Measurements from ENCODE around the gene PAPSS1. TPM values are rescaled to one million over a fixed set of nuclear protein-coding genes. Genes with fewer than 3 reads are reported as not detected.

Gene PAPSS1
- total and polyA plus RNA-seq, 2 donors (not counting 3 experiments of a cell fraction or from before 2014, with no cell fraction given), result 69.6 to 77.2 TPM

GRCh38 chr4:107737450-107737849 is 17.4 kb upstream of the PAPSS1 start:
- no peaks in the 10 kb centered on the region for H3K36me3 ChIP-seq (ENCODE audit: control insufficient read depth in 2 of 2, extremely low read depth in 1 of 2, insufficient read depth in 2 of 2, low read length in 2 of 2)
- POLR2A ChIA-PET, result no interaction called here

DNA sequence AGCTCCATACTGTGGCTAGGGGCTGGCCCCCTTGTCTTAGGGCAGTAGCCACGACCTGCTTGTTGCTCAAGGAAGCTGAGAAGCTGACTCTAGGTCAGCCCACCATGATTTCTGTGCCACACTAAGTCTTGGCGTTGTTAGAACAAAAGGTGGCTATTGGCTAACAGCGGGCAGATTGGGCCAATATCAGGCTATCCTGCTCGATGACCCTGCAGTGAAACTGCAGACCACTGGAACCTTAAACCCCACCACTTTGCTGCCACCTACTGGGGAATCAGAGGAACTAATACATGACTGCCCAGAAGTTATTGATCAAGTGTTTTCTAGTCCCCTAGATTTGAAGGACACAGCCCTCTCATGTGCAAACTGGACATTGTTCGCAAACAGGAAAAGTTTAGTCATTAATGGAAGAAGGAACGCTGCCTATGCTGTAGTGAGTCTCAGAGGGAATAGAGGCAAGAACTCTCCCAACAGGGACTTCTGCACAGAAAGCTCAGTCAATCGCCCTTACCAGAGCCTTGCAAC is 17.0 kb upstream of the PAPSS1 start:
- peaks cover 6% of the 10 kb centered on the region for H3K4me1 ChIP-seq (ENCODE audit: control insufficient read depth, extremely low read depth, insufficient read depth, low read length)
- dilution Hi-C loops (cut with MboI; ENCODE audit: extremely low pct_ligation_motif_present, low sequenced_read_pairs), result no loop called here
- intact Hi-C loops (cut with micrococcal nuclease), result loop anchor here (1.0 to 10.0 kb wide), 6 partner anchors 215 to 702 kb away; no protein-coding TSS in a partner anchor
- no peak overlapping the region for H3K9ac ChIP-seq (replicated peaks; ENCODE audit: extremely low read depth, insufficient read depth, low read length)
- H3K79me2 ChIP-seq (ENCODE audit: control insufficient read depth, insufficient read depth, low read length), result no peaks in the 10 kb centered on the region
- H4K20me1 ChIP-seq (replicated peaks; ENCODE audit: control insufficient read depth, extremely low read depth, insufficient read depth, low read length), result no peaks in the 10 kb centered on the region
- FAIRE-seq (peak; percentile 90), DNase-seq (ENCODE audit: low read depth, low spot score) (peak; percentile 58)
- no peak for TF ChIP-seq MYC (IDR thresholded peaks at IDR 0.05; ENCODE audit: low read depth, low read length)
- TF ChIP-seq CTCF (IDR thresholded peaks at IDR 0.05; ENCODE audit: extremely low read depth in 1 of 2, insufficient read depth in 1 of 2, low read depth in 1 of 2, low read length in 2 of 2), result peak; percentile 64 to 77
- H3K4me2 ChIP-seq (ENCODE audit: insufficient read depth, low read length), result no peak overlapping the region
- ChIA-PET CTCF (interaction anchor here (0.6 to 3.1 kb wide), 31 partner anchors 9 to 1471 kb away, joined by 3 to 19 read pairs (median 4); partner anchors contain the start of genes DKK2 and PAPSS1), POLR2A (no interaction called here)
- H2AFZ ChIP-seq (ENCODE audit: low read depth, low read length), result no peak overlapping the region
- no peak overlapping the region for H3K27ac ChIP-seq (ENCODE audit: insufficient read depth, low read depth, low read length)
- no peaks in the 10 kb centered on the region for H3K36me3 ChIP-seq (ENCODE audit: control insufficient read depth in 2 of 2, extremely low read depth in 1 of 2, insufficient read depth in 2 of 2, low read length in 2 of 2)
- H3K4me3 ChIP-seq (replicated peaks in 1 of 3; ENCODE audit: insufficient read depth in 1 of 3, low read depth in 1 of 3, low read length in 3 of 3), result no peak overlapping the region
- no peaks in the 10 kb centered on the region for H3K27me3 ChIP-seq (ENCODE audit: control insufficient read depth in 2 of 2, insufficient read depth in 2 of 2, low read length in 2 of 2)
- no peaks in the 10 kb centered on the region for H3K9me1 ChIP-seq (replicated peaks; ENCODE audit: control insufficient read depth, extremely low read depth, insufficient read depth, low read length)
- BruUV-seq (replicated peaks), result no TSS peak
- H3K9me3 ChIP-seq (replicated peaks; ENCODE audit: control insufficient read depth, insufficient read depth, low read length), result no peaks in the 10 kb centered on the region

More at GRCh38 chr4:107737450-107737849, 17.4 kb upstream of the PAPSS1 start:
- no peaks in the 10 kb centered on the region for H3K79me2 ChIP-seq (ENCODE audit: control insufficient read depth, insufficient read depth, low read length)
- H3K27ac ChIP-seq (ENCODE audit: insufficient read depth, low read depth, low read length), result no peak overlapping the region
- no peak overlapping the region for H3K4me3 ChIP-seq (replicated peaks in 1 of 3; ENCODE audit: insufficient read depth in 1 of 3, low read depth in 1 of 3, low read length in 3 of 3)
- no TSS peak for BruUV-seq (replicated peaks)
- H3K9me1 ChIP-seq (replicated peaks; ENCODE audit: control insufficient read depth, extremely low read depth, insufficient read depth, low read length), result no peaks in the 10 kb centered on the region
- no peak overlapping the region for H3K9ac ChIP-seq (replicated peaks; ENCODE audit: extremely low read depth, insufficient read depth, low read length)
- no peak overlapping the region for H3K4me2 ChIP-seq (ENCODE audit: insufficient read depth, low read length)
- no peaks in the 10 kb centered on the region for H4K20me1 ChIP-seq (replicated peaks; ENCODE audit: control insufficient read depth, extremely low read depth, insufficient read depth, low read length)
- H3K9me3 ChIP-seq (replicated peaks; ENCODE audit: control insufficient read depth, insufficient read depth, low read length), result no peaks in the 10 kb centered on the region
- intact Hi-C loops (cut with micrococcal nuclease) (loop anchor here (1.0 to 10.0 kb wide), 6 partner anchors 215 to 703 kb away; no protein-coding TSS in a partner anchor), dilution Hi-C loops (cut with MboI; ENCODE audit: extremely low pct_ligation_motif_present, low sequenced_read_pairs) (no loop called here)
- no peak for FAIRE-seq
- H3K4me1 ChIP-seq (ENCODE audit: control insufficient read depth, extremely low read depth, insufficient read depth, low read length), result peaks cover 6% of the 10 kb centered on the region
- no peak overlapping the region for H2AFZ ChIP-seq (ENCODE audit: low read depth, low read length)
- no peak for DNase-seq (ENCODE audit: low read depth, low spot score)
- CTCF ChIA-PET, result interaction anchor here (0.5 to 3.1 kb wide), 32 partner anchors 8 to 1471 kb away, joined by 3 to 19 read pairs (median 4); partner anchors contain the start of genes DKK2 and PAPSS1
- no peaks in the 10 kb centered on the region for H3K27me3 ChIP-seq (ENCODE audit: control insufficient read depth in 2 of 2, insufficient read depth in 2 of 2, low read length in 2 of 2)
- no peak for TF ChIP-seq GATA2 (IDR thresholded peaks at IDR 0.05; ENCODE audit: insufficient read depth, insufficient read length, low read depth, low read length)
- TF ChIP-seq POLR2AphosphoS5 (IDR thresholded peaks at IDR 0.05; ENCODE audit: insufficient read depth, low read depth, low read length), result no peak
